ENCODE results near the gene SERPINB7.

GRCh38 chr18:63789327-63789726, 14.1 kb downstream of the SERPINB7 start:
- no peak for TF ChIP-seq EZH2 (IDR thresholded peaks at IDR 0.05; ENCODE audit: borderline replicate concordance, insufficient read depth, low read length, poor library complexity, severe bottlenecking)
- no peak for TF ChIP-seq CTCF (IDR thresholded peaks at IDR 0.05; ENCODE audit: poor library complexity, severe bottlenecking)
- no peak for TF ChIP-seq REST (IDR thresholded peaks at IDR 0.05; ENCODE audit: borderline replicate concordance)
